ENCODE results near the gene TMEM91. TPM values are rescaled to one million over a fixed set of nuclear protein-coding genes. Genes with fewer than 3 reads are reported as not detected.

Gene TMEM91
- total RNA-seq, 1 donor from 2014 or later: 20.0 TPM

Other genes starting within 250 kb of the TMEM91 start
- 10.4 TPM for gene CYP2S1, start 183.3 kb upstream of the TMEM91 start, total RNA-seq
- 4.0 TPM for gene AXL, start 157.3 kb upstream of the TMEM91 start, total RNA-seq
- gene HNRNPUL1, start 112.2 kb upstream of the TMEM91 start, total RNA-seq: 116 TPM
- gene CCDC97, start 66.4 kb upstream of the TMEM91 start, total RNA-seq: 19.3 TPM
- gene TGFB1, start 22.6 kb upstream of the TMEM91 start, total RNA-seq: 53.8 TPM
- 4.3 TPM for gene B9D2, start 12.4 kb upstream of the TMEM91 start, total RNA-seq
- gene EXOSC5, start 20.8 kb downstream of the TMEM91 start, total RNA-seq: 15.7 TPM
- gene BCKDHA, start 21.3 kb downstream of the TMEM91 start, total RNA-seq: 49.3 TPM
- gene B3GNT8, start 50.8 kb downstream of the TMEM91 start, total RNA-seq: 40.4 TPM
- 34.6 TPM for gene DMAC2, start 63.4 kb downstream of the TMEM91 start, total RNA-seq
- not detected for gene ERICH4, start 66.6 kb downstream of the TMEM91 start, total RNA-seq
- gene CEACAM21, start 199.6 kb downstream of the TMEM91 start, total RNA-seq: 2.0 TPM